COLO668 (cell line): ENCODE data around the gene MAP1LC3C.

Experiments
- DNase-seq: peaks from one replicate; lab custom pipeline; 2025; ENCODE audit not compliant: unreplicated experiment; lab: John Stamatoyannopoulos, UW

Gene MAP1LC3C

DNA sequence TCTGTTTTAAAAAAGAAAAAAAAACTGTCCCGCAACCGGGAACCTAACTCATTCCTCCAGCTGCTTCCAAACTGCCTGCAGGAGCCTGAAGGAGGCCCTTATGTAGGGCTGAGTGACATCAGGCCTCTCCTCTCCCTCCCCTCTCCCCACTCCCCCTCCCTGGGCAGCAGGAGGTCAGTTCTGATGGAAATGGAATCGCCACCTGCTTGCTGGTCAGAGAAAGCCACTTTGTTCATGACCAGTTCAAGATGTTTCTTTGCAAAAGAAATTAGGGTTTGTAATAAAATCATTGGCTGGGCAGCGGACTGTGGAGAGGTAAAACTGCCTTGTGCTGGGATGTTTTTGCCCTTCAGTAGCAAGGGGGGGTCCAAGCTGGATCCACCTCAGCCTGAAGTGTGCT lies at the start of gene MAP1LC3C:
Gene MAP1LC3C (minus strand): TSS at position 73 of the 400 bp plus-strand sequence. CDS start 90 bp downstream, outside the sequence.
- DNase-seq, result no peak

- DNase-seq, result no peak
These were observed 44.3 kb upstream of the MAP1LC3C start for GRCh38 chr1:242043165-242043564.

DNA sequence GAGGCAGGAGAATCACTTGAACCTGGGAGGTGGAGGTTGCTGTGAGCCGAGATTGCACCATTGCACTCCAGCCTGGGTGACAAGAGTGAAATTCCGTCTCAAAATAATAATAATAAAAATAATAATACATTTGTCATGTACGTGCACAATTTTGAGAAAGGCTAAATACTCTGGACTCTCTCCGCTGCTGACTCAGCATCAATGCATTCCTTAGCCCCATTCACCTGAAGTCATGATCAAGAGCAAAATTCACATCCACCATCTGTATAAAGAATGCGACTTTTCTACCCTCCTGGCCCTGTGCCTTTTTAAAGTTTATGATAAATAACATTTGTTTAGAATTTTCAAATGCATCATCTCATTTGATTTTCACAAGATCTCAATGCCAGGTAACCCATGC lies 35.5 kb upstream of the MAP1LC3C start:
- DNase-seq, result no peak

GRCh38 chr1:242033447-242033846 lies 34.5 kb upstream of the MAP1LC3C start:
- DNase-seq, result no peak

- no peak for DNase-seq
These were observed 31.2 kb upstream of the MAP1LC3C start for GRCh38 chr1:242030071-242030470.

- no peak for DNase-seq
These were observed 26.8 kb upstream of the MAP1LC3C start for GRCh38 chr1:242025681-242026080.

- no peak for DNase-seq
These were observed 24.9 kb upstream of the MAP1LC3C start for GRCh38 chr1:242023805-242024204.

GRCh38 chr1:242019018-242019417 lies 20.1 kb upstream of the MAP1LC3C start:
- DNase-seq, result no peak

DNA sequence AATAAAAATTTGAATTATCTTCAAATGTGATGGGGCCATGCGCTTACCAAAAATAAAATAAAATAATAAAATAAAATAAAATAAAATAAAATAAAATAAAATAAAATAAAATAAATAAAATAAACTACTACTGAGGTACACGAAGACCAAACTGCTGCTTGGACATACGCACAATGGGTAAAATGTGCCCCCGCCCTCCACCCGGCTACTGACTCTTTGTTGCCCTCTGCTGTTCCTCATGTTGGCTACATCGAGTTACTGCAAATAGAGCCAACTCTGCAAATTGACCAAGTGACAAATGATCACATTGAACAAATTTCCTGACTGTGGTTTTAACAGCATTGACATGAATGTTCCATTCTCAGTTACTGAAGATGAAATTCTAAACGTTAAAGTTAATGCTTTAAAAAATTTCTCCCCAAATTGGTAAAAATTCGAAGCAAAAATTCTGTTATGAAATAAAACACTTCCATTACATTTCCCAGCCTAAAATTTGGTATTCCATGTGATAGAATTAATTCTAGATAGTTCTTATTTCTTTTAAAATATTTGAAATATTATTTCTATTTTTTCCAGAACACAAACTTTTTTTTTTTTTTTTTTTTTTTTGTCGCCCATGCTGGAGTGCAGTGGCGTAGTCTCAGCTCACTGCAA lies 18.8 kb upstream of the MAP1LC3C start:
- DNase-seq, result peak; percentile 49

DNA sequence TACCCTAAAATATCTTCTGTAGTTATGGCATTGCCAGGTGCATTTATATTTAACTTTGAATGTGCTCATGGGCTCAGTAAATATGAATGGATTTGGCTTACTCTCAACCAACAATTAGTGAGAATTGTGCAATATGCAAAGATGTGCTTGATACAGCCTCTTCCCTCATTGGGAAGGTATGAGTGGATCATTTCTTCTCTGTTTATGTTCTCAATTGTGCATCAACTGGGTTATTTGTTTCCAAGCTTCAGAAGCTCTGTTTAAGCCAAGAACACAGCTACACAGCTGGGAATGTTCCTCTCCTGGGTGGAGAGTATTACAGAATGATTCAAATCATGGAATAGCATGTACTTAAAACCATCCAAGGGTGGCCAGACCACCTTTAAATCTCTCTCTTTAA lies 17.6 kb upstream of the MAP1LC3C start:
- no peak for DNase-seq

DNA sequence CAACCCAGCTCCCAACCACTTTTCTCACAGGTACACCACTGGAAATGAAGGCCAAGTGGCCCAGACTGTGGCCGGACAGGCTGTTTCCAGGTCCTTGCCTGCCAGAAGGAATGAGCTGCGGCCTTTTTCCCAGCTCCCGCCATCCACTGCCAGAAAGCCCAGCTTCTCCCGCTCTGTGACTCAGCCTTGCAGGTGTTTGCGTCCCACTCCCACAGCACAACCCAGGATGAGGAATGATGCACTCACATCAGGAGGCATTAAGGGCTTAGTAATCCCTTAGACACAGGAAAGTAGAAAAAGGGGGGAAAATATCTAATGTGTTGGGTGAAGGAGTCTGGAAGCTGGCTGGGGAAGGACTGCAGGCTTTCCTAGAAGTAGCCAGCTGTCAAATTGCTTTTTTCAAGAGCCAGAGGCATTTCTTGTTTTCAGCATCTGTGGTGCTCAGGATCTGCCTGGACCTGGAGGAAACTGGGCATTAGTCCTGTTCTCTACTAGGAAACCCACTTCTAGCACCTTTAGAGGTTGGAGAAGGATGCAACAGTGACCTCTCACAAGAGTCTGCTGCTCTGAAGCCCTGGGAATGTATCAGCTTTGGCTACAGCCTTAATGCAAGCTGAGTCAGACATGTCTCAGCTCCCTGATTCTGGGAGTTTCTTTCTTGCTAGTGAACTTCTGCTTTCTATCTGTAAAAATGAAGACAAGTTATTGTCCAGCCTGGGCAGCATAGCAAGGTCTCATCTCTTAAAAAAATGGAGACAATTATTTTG lies 13.2 kb upstream of the MAP1LC3C start:
- DNase-seq, result no peak

DNA sequence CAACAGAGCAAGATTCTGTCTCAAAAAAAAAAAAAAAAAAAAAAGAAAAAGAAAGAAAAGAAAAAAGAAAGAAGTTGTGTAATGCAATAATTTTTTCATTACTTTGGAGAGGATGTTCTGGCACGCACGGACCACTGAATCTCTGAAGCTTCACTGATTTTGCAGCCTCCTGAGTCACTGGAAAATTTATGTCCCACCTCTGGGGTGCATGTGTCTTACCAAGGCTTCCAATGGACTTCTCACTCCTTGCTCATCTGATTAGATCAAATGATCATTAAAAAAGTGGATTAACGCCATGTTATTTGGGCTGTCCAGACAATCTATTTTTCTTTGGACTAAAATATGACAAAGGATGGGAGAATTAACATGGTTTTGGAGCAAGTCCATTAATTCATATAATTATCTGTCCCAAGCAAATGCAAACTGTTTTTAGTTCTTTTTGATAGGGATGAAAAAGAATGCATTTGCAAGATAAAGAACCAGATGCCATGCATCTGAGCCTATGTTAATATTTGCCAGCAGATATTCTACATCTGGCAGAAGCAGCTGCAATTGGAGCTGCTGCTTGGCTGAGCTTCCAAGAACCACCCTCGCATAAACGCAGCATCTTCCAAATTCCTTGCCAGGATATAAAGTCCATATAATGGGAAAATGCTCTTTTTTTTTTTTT lies 10.1 kb upstream of the MAP1LC3C start:
- no peak for DNase-seq

DNA sequence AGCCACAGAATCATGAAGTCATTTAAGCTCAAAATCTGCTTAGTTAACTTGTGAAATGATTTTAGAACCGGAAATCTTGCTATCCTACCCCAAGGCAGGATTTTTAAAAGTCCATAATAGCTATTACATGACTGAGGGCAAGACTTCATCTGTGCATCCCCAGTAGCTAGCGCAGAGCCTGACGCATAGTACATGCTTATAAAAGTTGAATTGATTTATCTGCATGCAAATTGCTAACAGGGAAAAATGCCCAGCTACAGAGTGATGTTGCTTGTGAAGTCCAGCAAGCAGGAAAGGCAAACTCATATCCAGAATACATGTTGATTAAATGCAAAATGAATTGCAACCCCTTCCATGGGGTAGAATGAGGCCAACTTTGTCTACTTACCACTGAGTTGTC lies 8.1 kb upstream of the MAP1LC3C start:
- DNase-seq, result no peak

- no peak for DNase-seq
These were observed 7.1 kb upstream of the MAP1LC3C start for GRCh38 chr1:242005866-242006535.

DNA sequence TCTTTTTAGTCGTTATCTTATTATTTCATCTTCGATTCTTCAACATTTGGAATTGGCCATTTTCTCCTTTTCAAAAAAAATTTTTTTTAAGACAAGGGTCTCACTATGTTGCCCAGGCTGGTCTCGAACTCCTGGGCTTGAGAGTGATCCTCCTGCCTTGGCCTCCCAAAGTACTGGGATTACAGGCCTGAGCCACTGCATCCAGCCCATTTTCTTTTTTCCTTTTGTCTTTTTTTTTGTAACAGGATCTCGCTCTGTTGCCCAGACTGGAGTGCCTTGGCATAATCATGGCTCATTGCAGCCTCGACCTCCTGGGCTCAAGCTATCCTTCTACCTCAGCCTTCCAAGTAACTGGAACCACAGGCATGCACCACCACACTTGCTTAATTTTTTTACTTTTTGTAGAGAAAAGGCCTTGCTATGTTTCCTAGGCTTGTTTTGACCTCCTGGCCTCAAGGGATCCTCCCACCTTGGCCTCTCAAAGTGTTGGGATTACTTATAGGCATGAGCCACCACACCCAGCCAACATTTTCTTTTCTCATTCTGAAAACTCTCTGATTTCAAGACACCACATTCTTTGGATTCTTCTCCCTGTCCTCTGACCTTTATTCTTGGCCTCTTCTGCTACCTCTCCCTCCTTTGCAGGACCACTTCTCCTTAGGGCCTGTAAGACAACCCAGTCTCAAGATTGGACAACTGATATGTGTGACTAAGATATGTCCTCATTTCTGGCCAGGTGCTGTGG lies 6.0 kb upstream of the MAP1LC3C start:
- DNase-seq, result no peak

DNA sequence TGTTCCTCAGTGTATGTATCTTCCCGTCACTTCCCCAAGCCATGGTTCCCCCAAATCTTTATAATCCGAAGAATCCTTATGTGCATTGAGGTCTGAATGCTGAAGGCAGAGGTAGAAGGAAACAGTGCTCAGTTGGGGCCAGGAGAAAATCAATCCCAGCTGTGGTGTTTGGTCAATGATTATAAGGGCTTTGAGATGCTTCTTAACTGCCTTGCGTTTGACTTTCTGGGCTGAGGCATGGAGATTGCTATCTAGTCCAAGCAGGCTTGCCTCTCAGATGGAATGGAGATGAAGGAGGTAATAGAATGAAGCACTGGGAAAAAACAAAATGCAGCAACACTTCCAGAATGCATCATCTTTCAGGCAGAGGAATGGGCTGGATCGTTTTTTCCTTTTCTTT lies 3.6 kb upstream of the MAP1LC3C start:
- DNase-seq, result no peak

- no peak for DNase-seq
These were observed 3.2 kb upstream of the MAP1LC3C start for GRCh38 chr1:242002072-242002471.

GRCh38 chr1:242000434-242000833 lies 1.5 kb upstream of the MAP1LC3C start:
- DNase-seq, result no peak

DNA sequence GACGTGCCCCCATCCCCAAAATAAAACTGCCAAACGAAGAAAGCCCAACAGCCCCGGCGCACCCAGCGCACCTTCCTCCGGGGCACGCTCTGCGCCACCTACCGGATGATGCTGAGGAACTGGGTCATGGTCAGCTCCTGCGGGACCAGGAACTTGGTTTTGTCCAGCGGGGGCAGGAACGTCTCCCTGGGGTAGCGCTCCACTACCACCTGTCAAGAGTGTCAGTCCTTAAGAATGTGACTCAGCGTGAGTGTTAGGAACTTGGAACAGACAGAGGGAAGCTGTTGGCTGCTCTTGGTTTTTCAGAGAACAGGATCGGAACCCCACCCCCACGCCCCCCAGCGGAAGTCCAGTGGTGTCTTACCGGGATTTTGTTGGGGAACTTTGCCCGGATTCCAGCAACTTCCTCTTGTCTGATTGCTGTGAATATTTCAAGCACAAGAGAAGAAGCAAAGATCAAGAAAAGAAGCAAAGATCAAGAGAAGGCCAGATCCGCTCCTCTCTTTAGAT lies 431 bp downstream of the MAP1LC3C start:
- DNase-seq, result peak; percentile 59

- DNase-seq, result no peak
These were observed 1.4 kb downstream of the MAP1LC3C start for GRCh38 chr1:241997401-241997998.
